GM08714 (cell line): ENCODE results near the gene ITGA11.

Experiments
- H3K4me3 ChIP-seq: fragments of 200-500 bp; sonication (Bioruptor generic); 2 replicates; pipeline ENCODE4 v1.5.1; 2014; ENCODE audit warnings: mild to moderate bottlenecking, low read length, inconsistent platforms
- ZNF274 ChIP-seq: IDR thresholded peaks from 2 replicates; pipeline ENCODE4 v1.6.1; 2012; ENCODE audit warnings: mild to moderate bottlenecking, low read depth, low read length

The ITGA11 gene

DNA sequence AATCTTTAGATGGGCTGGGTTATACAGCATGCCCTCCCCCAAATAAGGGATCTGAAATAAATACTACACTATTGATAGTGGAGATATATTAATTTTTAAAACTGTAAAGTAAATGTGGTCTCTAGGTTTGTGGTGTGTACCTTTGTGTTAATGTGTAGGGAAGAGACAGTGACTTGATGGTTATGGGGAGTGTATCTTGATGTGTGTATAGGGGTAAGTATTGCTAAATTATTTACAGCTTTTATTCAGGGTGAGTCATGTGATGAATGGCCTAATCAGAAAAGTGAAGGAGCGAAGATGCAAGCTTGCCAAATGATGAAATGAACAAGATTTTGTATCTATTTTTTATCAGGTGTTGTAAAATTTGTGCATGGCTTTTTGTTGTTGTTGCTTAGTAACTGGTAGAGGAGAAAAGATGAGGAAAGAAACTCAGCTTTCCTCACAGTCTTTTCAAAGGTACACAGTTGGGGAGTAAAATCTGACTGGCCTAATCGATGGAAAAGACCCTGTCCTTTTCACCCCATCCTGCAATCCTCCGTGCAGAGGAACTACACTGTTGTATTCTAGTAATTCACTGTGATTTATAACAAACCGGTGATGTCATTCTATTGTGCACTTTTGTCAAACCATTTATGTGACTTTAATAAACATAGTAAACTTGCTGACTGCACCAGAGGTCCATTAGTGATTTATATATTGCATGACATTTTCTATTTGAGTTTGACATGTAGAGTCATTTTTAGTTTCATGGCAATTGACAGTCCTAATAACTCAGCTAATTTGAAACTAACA is 136.8 kb downstream of the ITGA11 start:
- TF ChIP-seq ZNF274: no peak
- no peak overlapping the region for H3K4me3 ChIP-seq

DNA sequence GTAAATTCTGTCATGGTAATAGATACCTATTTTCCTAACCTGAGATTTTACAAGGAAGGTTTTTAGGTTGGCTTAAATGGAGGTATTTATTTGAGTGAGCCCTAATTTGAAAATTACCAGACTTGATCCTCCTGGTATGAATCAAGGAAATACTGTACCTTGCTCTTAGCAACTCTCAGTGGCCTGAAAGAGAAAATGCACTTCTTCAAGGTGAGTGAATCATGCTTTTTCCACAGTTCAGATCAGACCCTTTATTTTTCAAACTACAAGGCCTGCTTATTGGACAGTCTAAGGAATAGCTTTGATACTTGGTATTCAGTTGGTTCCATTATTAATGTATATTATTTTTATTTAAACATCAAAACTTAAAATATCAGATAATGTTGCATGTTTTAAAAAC is 139.0 kb downstream of the ITGA11 start:
- no peak for TF ChIP-seq ZNF274
- no peak overlapping the region for H3K4me3 ChIP-seq

DNA sequence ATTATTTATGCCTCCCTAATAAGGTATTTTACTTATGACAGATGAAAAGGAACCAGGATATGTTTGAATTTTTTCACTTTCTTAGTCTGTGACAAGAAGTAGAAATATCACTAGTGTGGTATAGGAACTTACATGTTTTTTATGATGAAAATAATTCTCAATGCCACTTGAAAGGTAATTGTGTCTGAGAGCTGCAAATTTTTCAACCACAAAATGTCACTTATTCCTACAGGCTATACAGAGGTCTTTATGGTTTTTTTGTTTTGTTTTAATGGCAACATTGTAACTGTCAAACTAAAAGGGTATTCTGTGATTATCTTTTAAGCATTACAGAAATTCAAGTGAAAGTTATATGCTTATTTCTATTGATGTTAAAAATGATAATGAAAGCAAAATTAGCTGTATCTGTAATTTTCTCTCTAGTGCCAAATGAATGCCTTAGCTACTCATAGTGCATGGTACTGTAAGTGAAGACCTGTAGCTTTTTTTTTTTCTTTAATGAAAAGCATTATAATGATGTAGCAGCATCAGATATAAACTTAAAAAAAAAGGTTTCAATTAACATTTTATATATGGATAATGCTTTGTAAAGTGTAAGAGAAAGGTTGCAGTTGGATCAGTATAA is 139.7 kb downstream of the ITGA11 start:
- no peak overlapping the region for H3K4me3 ChIP-seq
- no peak for TF ChIP-seq ZNF274

DNA sequence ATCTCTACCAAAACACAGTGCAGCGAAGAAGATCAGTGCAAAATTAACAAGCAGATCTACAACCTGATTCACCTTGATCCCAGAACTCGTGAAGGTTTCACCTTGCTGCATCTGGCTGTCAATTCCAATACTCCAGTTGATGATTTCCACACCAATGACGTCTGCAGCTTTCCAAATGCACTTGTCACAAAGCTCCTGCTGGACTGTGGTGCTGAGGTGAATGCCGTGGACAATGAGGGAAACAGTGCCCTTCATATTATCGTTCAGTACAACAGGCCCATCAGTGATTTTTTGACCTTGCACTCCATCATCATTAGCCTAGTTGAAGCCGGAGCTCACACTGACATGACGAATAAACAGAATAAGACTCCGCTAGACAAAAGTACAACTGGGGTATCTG is 141.2 kb downstream of the ITGA11 start:
- H3K4me3 ChIP-seq: no peak overlapping the region
- no peak for TF ChIP-seq ZNF274

DNA sequence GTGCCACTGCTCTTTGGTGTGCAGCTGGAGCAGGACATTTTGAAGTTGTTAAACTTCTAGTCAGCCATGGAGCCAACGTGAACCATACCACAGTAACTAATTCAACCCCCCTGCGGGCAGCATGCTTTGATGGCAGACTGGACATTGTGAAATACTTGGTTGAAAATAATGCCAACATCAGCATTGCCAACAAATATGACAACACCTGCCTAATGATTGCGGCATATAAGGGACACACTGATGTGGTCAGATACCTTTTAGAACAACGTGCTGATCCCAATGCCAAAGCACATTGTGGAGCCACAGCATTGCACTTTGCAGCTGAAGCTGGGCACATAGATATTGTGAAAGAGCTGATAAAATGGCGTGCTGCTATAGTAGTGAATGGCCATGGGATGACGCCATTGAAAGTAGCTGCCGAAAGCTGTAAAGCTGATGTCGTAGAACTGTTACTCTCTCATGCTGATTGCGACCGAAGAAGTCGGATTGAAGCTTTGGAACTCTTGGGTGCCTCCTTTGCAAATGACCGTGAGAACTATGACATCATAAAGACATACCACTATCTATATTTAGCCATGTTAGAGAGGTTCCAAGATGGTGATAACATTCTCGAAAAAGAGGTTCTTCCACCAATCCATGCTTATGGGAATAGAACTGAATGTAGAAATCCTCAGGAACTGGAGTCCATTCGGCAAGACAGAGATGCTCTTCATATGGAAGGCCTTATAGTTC is 142.2 kb downstream of the ITGA11 start:
- no peak overlapping the region for H3K4me3 ChIP-seq
- TF ChIP-seq ZNF274: no peak

DNA sequence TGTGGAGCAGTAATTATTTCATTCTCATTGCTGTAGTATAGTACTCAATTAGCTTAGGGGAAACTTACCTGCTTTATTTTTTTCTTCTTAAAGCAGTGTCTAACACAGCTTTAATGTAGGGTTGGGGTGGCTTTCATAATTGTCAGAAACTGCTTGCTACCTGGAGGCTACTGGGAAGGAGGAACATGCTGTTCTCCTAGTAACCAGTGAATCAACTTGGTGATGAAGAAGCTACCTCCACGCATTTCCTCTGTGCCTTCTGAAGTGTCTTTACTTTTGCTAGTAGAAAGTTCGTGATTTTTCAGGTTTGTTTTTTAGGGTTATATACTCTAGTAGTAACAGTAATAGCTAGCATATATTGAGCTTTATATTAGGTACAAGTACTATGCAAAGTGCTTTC is 142.9 kb downstream of the ITGA11 start:
- no peak overlapping the region for H3K4me3 ChIP-seq
- TF ChIP-seq ZNF274: no peak

DNA sequence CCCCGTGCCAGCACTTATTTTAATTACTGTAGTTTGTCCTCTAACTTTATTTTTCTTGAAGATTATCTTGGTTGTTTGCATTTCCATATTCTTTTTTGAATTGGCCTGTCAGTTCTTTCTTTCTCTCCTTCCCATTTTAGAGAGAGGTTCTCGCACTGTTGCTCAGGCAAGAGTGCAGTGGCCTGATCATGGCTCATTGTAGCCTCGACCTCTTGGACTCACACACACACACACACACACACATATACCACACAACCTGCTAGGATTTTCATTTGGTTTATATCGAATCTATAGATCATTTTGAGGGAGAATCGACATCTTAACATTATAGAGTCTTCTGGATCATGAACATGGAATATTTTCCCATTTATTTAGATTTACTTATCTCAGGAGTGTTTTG is 145.7 kb downstream of the ITGA11 start:
- no peak overlapping the region for H3K4me3 ChIP-seq

DNA sequence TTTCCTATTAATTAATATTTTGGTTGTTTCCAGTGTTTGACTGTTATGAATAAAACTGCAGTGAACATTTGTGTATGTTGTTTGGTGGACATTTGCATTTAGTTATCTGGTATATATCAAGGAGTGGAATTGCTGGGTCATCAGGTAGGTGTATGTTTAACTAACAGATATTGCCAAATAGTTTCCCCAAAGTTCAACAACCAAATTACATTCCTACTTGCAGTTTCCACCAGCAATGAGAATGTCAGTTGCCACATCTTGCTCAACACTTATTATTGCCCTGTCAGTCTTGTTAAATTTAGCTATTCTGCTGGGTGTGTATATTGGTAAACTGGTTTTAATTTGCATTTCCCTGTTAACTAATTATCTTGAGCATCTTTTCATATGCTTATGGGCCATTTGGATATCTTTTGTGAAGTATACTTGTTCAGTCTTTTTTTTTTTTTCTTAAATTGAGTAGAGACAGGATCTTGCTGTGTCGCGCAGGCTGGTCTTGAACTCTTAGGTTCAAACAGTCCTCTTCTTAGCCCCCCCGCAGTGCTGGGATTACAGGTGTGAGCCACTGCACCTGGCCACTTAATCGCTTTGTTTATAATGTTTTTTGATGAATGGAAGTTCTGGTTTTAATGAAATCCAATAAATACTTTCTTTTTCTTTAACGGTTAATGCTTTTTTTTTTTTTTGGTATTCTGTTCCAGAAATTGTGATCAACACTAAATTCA is 146.5 kb downstream of the ITGA11 start:
- no peak overlapping the region for H3K4me3 ChIP-seq

More for the DNA sequence above, 145.7 kb downstream of the ITGA11 start:
- TF ChIP-seq ZNF274: no peak

DNA sequence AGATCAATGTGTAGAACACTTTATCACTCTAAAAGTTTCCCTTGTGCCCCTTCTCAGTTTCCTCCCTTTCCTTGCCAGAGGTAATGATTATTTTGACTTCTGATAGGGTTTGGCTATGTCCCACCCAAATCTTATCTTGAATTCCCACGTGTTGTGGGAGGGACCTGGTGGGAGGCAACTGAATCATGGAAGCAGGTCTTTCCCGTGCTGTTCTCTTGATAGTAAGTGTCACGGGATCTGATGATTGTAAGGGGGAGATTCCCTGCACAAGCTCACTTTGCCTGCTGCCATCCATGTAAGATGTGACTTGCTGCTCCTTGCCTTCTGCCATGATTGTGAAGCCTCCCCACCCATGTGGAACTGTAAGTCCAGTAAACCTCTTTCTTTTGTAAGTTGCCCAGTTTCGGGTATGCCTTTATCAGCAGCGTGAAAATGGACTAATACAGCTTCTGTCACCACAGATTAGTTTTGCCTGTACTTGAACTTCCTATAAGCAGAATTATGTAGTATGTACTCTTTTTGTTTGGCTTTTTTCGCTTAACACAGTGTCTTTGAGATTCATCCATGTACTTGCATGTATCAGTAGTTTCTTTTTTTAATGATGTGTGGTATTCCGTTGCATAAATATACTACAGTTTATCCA is 147.2 kb downstream of the ITGA11 start:
- TF ChIP-seq ZNF274: no peak

More for the DNA sequence above, 146.5 kb downstream of the ITGA11 start:
- no peak for TF ChIP-seq ZNF274

DNA sequence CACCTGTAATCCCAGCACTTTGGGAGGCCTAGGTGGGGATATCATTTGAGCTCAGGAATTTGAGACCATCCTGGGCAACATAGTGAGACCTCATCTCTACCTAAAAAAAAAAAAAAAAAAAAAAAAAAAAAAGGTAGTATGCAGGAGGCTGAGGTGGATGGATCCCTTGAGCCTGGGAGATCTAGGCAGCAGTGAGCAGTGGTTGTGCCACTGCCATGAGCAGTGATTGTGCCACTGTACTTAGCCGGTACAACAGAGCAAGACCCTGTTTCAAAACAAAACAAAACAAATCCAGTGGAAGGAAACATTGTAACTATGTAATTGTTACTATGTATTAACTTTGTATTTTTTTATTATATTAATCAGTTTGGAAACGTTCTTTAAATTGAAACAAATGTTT is 148.6 kb downstream of the ITGA11 start:
- no peak for TF ChIP-seq ZNF274
- no peak overlapping the region for H3K4me3 ChIP-seq

More for the DNA sequence above, 147.2 kb downstream of the ITGA11 start:
- H3K4me3 ChIP-seq: no peak overlapping the region

DNA sequence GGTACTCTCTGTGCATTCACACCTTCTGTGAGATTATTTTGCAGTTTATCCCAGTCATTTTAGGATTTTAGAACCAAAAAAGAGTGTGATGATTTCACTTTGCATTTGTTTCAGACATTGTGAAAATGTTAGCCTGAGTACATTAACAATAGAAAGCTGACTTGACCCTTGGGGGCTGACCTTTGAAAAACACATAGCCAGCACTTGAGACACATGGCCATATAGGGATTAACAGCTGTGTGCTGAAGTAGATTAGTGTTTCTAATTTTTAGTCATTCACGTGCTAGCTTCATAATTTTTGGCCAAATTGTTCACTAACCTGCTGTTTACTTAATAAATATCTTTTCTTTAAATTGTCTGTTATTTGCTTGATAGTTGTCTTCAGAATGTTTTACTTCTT is 151.0 kb downstream of the ITGA11 start:
- peak overlapping the region; percentile 97; the same call in 1 of the 2 replicates for H3K4me3 ChIP-seq
- TF ChIP-seq ZNF274: no peak

DNA sequence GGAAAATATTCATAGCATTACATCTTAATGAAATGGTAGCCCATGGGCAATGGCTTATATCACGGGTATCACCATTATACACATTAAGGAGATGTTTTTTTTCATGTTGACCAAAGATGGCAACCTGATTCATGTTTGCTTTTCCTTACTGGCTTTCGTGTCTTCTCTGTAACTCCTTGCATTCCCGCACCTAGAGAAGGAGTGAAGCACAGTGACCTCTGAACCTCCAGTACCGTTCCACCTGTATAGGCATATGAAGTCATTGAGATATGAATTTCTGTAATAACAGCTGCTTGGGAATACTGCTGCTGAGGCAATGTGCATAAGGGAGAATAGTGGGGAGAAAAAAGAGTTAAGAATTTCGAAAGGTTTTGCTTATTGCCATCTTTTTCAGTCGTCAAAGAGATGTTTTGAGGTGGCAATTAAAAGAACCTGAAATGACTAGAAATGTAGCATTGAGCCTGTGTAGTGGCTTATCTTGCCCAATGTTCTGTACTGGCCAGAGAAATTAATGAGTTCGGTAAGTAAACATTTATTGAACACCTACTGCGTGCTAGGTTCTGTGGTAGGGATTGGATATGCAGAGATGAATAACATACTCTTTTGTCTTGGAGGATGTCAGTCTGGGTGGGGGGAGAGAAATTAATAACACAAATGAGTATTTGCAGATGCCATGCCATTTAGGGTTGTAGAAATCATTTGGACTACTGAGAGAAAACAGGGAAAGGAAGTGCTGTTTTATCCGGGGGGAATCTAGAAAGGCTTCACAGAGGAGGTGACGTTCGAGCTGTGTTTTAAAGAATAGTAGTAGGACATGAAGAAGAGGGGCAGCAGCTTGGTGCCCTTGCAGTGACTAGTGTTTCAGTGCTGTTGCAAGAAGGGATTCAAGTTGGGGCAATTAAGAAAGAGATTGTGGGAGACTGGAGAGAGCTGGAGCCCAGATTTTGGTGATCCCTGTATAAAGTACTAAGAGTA is 151.9 kb downstream of the ITGA11 start:
- no peak for TF ChIP-seq ZNF274
- H3K4me3 ChIP-seq: peak overlapping the region; percentile 97
